ENCODE measurements around the gene HIPK1. TPM values are rescaled to one million over a fixed set of nuclear protein-coding genes. Genes with fewer than 3 reads are reported as not detected.

The HIPK1 gene
- total RNA-seq, 1 donor = 23.9 TPM

GRCh38 chr1:113984710-113985109, 55.6 kb downstream of the HIPK1 start:
- Histone ChIP-seq H3K4me3 (ENCODE audit: insufficient read depth, low read length) (no peak overlapping the region), H3K4me1 (ENCODE audit: insufficient read depth, low read length) (peaks cover 41% of the 10 kb centered on the region), H4K20me1 (ENCODE audit: insufficient read depth, low read length) (no peaks in the 10 kb centered on the region), H3K27me3 (ENCODE audit: insufficient read depth, low read length) (no peaks in the 10 kb centered on the region), H3K36me3 (ENCODE audit: insufficient read depth, low read length) (peaks cover 3% of the 10 kb centered on the region), H3K9me3 (ENCODE audit: low read depth, low read length) (no peaks in the 10 kb centered on the region), H3K79me2 (ENCODE audit: insufficient read depth, low read length) (peaks cover 12% of the 10 kb centered on the region), H3K4me2 (ENCODE audit: insufficient read depth, low read length) (no peak overlapping the region), H2AFZ (ENCODE audit: low read length) (peak overlapping the region; percentile 69), H3K27ac (ENCODE audit: low read depth, low read length) (no peak overlapping the region)
- TF ChIP-seq CTCF (IDR thresholded peaks at IDR 0.05; ENCODE audit: extremely low read depth, low read depth, low read length) = no peak
- DNase-seq (ENCODE audit: insufficient read length, low spot score, missing footprints) = no peak

GRCh38 chr1:113986802-113987201, 57.7 kb downstream of the HIPK1 start:
- TF ChIP-seq CTCF (IDR thresholded peaks at IDR 0.05; ENCODE audit: extremely low read depth, low read depth, low read length) = no peak
- Histone ChIP-seq H2AFZ (ENCODE audit: low read length) (no peak overlapping the region), H3K4me3 (ENCODE audit: insufficient read depth, low read length) (no peak overlapping the region), H3K4me2 (ENCODE audit: insufficient read depth, low read length) (no peak overlapping the region), H3K36me3 (ENCODE audit: insufficient read depth, low read length) (no peaks in the 10 kb centered on the region), H3K4me1 (ENCODE audit: insufficient read depth, low read length) (peaks cover 21% of the 10 kb centered on the region), H3K9me3 (ENCODE audit: low read depth, low read length) (no peaks in the 10 kb centered on the region), H3K79me2 (ENCODE audit: insufficient read depth, low read length) (no peaks in the 10 kb centered on the region), H4K20me1 (ENCODE audit: insufficient read depth, low read length) (no peaks in the 10 kb centered on the region), H3K27me3 (ENCODE audit: insufficient read depth, low read length) (no peaks in the 10 kb centered on the region), H3K27ac (ENCODE audit: low read depth, low read length) (no peak overlapping the region)
- no peak for DNase-seq (ENCODE audit: insufficient read length, low spot score, missing footprints)

GRCh38 chr1:113987259-113987658, 58.1 kb downstream of the HIPK1 start:
- no peaks in the 10 kb centered on the region for H4K20me1 ChIP-seq (ENCODE audit: insufficient read depth, low read length)
- DNase-seq (ENCODE audit: insufficient read length, low spot score, missing footprints) = no peak
- no peak overlapping the region for H3K4me2 ChIP-seq (ENCODE audit: insufficient read depth, low read length)
- no peaks in the 10 kb centered on the region for H3K27me3 ChIP-seq (ENCODE audit: insufficient read depth, low read length)
- peaks cover 16% of the 10 kb centered on the region for H3K4me1 ChIP-seq (ENCODE audit: insufficient read depth, low read length)
- no peak overlapping the region for H3K4me3 ChIP-seq (ENCODE audit: insufficient read depth, low read length)
- H3K36me3 ChIP-seq (ENCODE audit: insufficient read depth, low read length) = no peaks in the 10 kb centered on the region
- TF ChIP-seq CTCF (IDR thresholded peaks at IDR 0.05; ENCODE audit: extremely low read depth, low read depth, low read length) = no peak
- H3K79me2 ChIP-seq (ENCODE audit: insufficient read depth, low read length) = no peaks in the 10 kb centered on the region
- no peak overlapping the region for H3K27ac ChIP-seq (ENCODE audit: low read depth, low read length)
- no peak overlapping the region for H2AFZ ChIP-seq (ENCODE audit: low read length)
- no peaks in the 10 kb centered on the region for H3K9me3 ChIP-seq (ENCODE audit: low read depth, low read length)

- no peak overlapping the region for H3K4me2 ChIP-seq (ENCODE audit: insufficient read depth, low read length)
- no peaks in the 10 kb centered on the region for H3K4me1 ChIP-seq (ENCODE audit: insufficient read depth, low read length)
- H3K4me3 ChIP-seq (ENCODE audit: insufficient read depth, low read length) = no peak overlapping the region
- TF ChIP-seq CTCF (IDR thresholded peaks at IDR 0.05; ENCODE audit: extremely low read depth, low read depth, low read length) = no peak
- H3K27ac ChIP-seq (ENCODE audit: low read depth, low read length) = no peak overlapping the region
- DNase-seq (ENCODE audit: insufficient read length, low spot score, missing footprints) = no peak
- no peaks in the 10 kb centered on the region for H3K36me3 ChIP-seq (ENCODE audit: insufficient read depth, low read length)
- no peaks in the 10 kb centered on the region for H4K20me1 ChIP-seq (ENCODE audit: insufficient read depth, low read length)
- H3K27me3 ChIP-seq (ENCODE audit: insufficient read depth, low read length) = no peaks in the 10 kb centered on the region
- H3K79me2 ChIP-seq (ENCODE audit: insufficient read depth, low read length) = no peaks in the 10 kb centered on the region
- no peaks in the 10 kb centered on the region for H3K9me3 ChIP-seq (ENCODE audit: low read depth, low read length)
- H2AFZ ChIP-seq (ENCODE audit: low read length) = no peak overlapping the region
These were observed 61.4 kb downstream of the HIPK1 start for GRCh38 chr1:113990530-113990929.
